Limb (tissue), 2 donors: ENCODE results near the gene KIF5C.
A peak's percentile ranks its signal among the peaks of the same experiment; 100 is the strongest.
"Not testable (repeated sequence)": the region's sequence is repeated elsewhere in the genome, so short reads cannot be mapped to it uniquely, and the experiment has no call there.

Experiments used
- DNase-seq, 2 donors: peaks; one replicate each; pipeline ENCODE4 v3.0.0-alpha.2; 2016; ENCODE audit errors: extremely low spot score in 2 of 2

Gene KIF5C

DNA sequence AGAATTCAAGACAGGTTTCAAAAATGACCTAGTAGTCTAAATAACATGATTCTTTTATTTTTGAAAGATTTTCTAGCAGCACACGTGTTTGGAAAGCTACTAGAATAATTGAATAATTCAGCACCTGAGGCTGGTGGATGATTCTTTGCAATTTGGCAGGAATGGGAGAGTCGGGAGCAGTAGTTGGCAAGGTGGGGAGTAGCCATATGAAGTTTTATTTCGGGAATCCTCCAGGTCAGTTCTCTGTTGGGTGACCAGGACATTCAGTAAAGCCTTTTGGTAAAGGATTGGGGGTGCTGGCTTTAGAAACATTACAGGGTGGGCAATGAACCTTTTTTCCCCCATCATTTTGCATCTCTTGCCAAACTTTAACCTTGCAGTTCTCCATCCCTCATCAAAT, 88.4 kb downstream of the KIF5C start:
- DNase-seq, result no peak

- no peak for DNase-seq
Observed at GRCh38 chr2:148965623-148966437, 90.8 kb downstream of the KIF5C start.

DNA sequence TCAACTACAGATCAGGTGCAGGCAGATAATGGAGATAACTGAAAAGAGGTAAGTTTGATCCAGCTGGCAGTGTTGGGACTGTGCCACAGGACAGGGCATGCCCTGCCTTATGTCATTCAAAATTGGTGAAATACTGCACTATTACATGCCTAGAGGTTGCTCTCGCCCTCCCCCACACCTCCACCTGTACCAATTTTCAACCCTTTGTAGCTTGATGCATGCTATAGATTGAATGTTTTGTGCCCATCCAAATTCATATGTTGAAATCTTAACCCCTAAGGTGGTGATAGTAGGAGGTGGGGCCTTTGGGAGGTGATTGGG, 91.4 kb downstream of the KIF5C start:
- DNase-seq, result no peak

DNA sequence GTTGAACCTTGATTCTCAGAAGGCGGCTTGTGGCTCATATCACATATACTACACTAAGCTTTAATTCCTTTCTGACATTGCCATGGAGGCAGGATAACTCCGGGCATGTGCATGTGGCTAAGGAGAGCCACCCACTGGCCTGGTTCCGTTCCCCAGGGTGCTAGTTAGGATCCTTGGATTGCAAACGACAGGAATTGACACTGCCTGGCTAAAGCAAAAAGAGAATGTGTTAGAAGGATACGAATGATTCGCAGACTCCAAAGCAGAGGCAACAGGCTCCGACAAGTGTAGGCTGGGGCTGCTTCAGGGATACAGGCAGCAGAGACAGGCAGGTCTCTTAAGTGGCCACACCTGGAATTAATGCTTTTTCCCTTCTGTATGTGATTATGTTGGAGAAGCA, 92.0 kb downstream of the KIF5C start:
- no peak for DNase-seq

DNA sequence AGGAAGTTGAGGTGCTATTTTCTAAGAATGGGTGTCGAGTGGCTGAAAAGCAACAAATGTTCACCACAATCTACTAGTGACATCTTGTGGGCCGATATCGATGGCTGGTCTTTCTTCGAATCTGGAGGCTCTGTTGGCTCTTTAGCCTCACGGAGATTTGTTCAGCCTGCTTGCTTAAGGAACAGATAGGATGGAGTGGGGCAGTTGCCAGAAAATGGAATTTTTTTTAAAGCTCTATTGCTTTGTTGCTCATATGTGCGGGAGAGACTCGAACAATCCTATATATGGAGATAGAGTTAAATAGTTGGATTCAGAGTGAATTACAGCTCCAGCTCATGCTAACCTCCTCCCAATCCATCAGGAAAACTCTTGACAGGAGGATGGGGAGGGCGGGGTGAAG, 92.6 kb downstream of the KIF5C start:
- DNase-seq, result no peak

- DNase-seq, result no peak
Observed at GRCh38 chr2:148968301-148968700, 93.3 kb downstream of the KIF5C start.

- no peak for DNase-seq
Observed at GRCh38 chr2:148968776-148969319, 93.8 kb downstream of the KIF5C start.

GRCh38 chr2:148969659-148970061, 94.6 kb downstream of the KIF5C start:
- DNase-seq, result no peak

DNA sequence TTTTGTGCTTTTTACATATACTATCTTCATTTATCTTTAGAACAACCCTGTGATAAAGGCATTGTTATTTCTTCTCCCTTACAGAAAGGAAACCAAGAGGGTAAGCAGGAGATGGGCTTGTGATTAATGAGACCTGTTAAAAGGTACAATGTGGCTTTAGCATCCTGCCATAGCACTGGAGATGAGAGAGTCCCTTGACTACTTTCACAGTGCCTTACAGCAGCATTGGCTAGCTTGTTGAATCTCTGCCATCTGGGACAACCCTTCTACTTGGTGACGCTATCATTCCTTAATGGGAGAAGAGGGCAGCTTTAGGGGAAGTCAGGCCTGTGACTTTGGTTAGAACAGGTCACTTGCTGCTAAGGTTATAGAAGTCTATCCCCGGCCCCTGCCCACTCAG, 95.4 kb downstream of the KIF5C start:
- DNase-seq, result no peak

DNA sequence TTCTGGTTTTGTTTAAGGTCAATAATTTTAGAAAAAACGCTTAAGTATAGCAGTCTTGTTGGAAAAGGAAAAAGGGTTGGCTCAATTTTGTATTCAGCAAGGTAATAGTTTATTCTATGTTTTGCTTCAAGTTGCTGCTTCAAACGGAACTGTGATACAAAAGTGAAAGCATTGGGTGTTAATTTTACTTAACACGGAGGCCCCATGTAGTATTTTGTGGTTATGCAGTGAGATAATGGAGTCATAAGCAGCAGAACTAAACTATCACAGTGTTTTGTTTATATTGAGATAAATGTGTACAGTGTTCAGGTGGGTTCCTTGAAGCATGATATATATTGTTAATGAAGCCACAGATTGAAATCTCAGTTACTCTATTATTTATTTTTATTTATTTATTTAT, 96.5 kb downstream of the KIF5C start:
- DNase-seq, result no peak

DNA sequence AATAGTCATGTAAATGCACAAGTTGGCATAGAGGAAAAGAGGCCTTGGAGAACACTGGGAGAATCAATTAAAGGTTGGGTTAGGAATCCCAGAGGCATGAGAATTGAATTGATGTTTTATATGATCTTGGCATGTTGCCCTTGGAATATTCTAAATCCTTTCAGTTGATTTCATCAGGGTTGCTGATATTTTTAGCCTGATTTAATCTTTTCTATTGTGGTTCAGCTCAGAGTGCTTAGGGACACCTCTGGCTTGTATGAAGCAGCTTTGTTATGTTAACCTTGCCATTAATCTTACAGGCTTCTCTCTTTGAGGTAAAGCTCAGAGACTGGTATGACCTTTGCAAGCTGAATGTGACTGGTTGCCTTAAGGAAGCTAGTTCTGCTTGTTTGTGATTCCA, 99.1 kb downstream of the KIF5C start:
- no peak for DNase-seq

GRCh38 chr2:148978026-148978685, 103.1 kb downstream of the KIF5C start:
- no peak for DNase-seq

DNA sequence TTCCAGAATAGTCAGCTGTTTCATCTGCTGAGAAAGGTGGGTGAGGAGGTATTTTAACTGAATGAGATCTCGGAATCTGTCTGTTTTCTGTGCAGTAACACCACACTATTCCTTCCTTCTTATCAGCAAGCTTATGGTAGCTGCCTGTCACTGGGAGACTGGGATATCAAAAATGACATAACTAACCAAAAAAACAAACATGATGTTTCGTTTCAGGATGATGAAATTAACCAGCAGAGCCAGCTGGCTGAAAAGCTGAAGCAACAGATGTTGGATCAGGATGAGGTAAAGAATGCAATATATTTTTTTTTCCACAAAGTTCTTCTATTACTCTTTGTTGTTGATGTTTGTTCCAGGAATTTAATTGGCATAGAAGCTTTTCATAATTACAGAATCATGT, 103.7 kb downstream of the KIF5C start:
- peak in 1 of 2 donors; percentile 29 for DNase-seq

DNA sequence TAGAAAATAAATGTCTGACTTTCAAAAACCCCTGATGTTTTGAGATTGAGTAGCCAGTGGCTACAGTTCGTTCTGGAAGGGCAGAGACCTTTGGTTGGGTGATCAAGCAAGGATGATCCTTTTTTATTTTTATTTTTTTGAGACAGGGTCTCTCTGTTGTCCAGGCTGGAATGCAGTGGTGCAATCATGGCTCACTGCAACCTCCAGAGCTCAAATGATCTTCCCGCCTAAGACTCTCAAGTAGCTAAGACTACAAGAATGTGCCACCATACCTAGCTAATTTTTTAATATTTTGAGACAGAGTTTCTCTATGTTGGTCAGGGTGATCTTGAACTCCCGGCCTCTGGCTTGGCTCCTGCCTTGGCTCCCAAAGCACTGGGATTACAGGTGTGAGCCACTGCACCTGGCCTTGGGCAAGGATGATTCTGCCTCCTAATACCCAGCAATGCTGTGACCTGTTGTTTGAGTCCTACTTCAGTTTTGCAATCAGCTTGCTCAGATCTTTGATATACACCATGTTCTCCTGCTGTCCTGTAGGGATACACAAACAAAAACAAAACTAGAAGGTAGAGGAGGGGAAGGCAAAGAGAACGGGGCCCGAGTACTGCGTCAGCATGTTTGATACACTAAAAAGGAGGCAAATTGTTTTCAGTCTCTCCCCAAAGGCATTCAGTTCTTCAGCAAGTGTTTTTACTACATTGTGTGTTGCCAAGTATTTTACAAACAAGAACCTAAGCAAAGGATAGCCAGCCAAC, 104.3 kb downstream of the KIF5C start:
- DNase-seq, result no peak

DNA sequence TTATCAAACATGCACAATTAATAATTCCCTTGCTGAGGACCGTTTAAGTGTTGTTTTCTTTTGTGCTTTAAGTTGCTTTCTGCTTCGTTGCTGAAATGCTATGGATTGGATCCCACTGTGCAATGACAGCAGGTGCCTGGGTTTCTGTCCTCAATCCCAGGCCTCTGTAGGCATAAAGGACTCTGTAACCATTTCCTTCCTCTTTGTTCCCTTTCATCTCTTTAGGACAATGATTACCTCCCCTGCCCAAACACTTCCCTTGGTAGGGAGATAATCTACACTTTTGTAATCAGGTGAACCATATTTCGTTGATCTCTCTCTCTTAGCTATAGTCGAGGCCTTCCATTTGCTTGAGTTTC, 104.9 kb downstream of the KIF5C start:
- DNase-seq, result no peak

- DNase-seq, result not testable (repeated sequence)
Observed at GRCh38 chr2:148980496-148980895, 105.5 kb downstream of the KIF5C start.

DNA sequence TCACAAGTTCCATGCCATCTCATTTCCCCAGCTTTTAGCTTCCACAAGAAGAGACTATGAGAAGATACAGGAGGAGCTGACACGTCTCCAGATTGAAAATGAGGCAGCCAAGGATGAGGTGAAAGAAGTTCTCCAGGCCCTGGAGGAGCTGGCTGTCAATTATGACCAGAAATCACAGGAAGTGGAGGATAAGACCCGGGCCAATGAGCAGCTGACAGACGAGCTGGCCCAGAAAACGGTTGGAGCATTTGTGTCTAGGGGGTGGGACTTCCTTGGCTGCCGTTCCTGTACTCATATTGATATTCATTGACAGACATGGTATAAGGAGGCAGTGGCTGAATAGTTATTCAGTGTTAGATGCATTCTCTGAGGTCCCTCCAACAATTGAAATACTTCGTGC, 106.3 kb downstream of the KIF5C start:
- DNase-seq, result no peak

DNA sequence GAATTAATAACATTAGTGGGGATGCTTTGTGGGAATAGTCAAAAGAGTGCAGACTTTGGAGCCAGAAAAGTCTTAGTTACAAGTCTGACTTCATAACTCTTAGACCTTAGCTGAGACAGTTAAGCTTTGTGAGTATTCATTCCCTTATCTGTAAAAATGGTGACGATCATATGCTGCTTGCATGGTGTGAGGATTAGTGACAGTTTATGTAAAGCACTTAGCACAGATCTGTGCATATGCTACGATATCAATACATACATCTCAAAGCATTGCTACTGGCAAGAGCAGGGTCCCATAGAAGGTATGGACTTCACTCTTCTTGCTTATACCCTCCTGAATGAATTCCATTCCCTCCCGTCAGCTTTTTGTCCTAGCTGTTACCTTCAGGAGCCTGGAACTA, 106.8 kb downstream of the KIF5C start:
- no peak for DNase-seq

- DNase-seq, result no peak
Observed at GRCh38 chr2:148982282-148982681, 107.3 kb downstream of the KIF5C start.

DNA sequence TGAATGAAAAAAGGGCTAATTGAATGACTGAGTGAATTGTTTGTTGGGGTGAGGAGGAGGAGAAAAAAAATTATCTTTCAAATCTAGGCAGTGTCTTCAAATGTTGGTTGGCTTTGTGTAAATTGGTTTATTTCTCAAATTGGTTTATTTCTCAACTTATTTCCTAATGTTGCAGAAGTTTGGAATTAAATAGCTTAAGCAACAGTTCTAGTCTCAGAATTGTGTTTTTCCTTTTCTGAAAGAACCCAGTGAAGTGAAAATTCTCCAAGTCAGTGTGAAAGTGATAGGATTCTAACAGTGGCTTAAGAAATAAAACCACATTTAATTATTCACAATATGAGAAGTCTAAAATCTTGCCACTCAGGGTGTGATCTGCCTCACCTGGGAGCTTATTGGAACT, 108.9 kb downstream of the KIF5C start:
- no peak for DNase-seq

- DNase-seq, result no peak
Observed at GRCh38 chr2:148984449-148984848, 109.4 kb downstream of the KIF5C start.

- no peak for DNase-seq
Observed at GRCh38 chr2:148987286-148987685, 112.3 kb downstream of the KIF5C start.
